T-helper 1 cell treated with Interleukin-12 subunit alpha and Interleukin-12 subunit beta and Interleukin-4 antibody, amounts not matched to agents 30 μg/mL and 1 μg/mL, for 36 hours (primary cell): ENCODE measurements around the gene SP3.

Experiments
- H3K27ac Mint-ChIP-seq: one replicate; pipeline ENCODE4 v1.8.0; 2021; ENCODE audit warnings: mild to moderate bottlenecking, mixed read lengths
- H3K27me3 Mint-ChIP-seq: one replicate; pipeline ENCODE4 v1.8.0; 2021; ENCODE audit warnings: low read depth, mixed read lengths
- H3K36me3 Mint-ChIP-seq: one replicate; pipeline ENCODE4 v1.8.0; 2021; ENCODE audit warnings: low read depth, mixed read lengths
- H3K4me1 Mint-ChIP-seq: one replicate; pipeline ENCODE4 v1.8.0; 2021; ENCODE audit warnings: low read depth, mixed read lengths
- H3K4me3 Mint-ChIP-seq: one replicate; pipeline ENCODE4 v1.8.0; 2021; ENCODE audit warnings: mild to moderate bottlenecking, moderate library complexity, mixed read lengths
- H3K9me3 Mint-ChIP-seq: one replicate; pipeline ENCODE4 v1.8.0; 2021; ENCODE audit warnings: mixed read lengths

The SP3 gene

GRCh38 chr2:173965372-173966025, at the start of gene SP3:
TSS of gene SP3 (minus strand) at chr2:173965373. CDS start at chr2:173965171, 202 bp downstream.
- Mint-ChIP-seq H3K27me3 (peaks cover 3% of the 10 kb centered on the region), H3K4me3 (peak within 1 kb of the TSS; percentile 89), H3K9me3 (no peaks in the 10 kb centered on the region), H3K27ac (peak within 1 kb of the TSS; percentile 99), H3K4me1 (peaks cover 29% of the 10 kb centered on the region), H3K36me3 (peaks cover 22% of the 10 kb centered on the region)

DNA sequence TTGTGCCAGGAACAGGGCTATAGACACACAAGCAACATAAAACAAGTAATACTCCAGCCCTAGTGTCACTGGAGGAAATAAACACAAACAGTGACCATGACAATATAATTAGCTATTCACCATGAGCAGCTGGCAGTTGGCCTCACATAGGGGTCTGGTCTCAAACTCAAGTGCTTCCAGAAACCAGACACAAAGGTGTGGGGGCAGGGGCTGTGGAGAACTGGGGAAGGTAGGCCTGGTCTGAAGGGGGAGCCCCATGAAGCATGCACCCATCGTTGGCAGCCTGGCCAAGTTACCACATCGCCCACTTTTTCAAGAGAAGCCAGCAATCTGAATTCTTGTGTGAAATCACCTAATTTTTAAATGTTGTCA, 49.5 kb upstream of the SP3 start:
- no peak overlapping the region for H3K4me3 Mint-ChIP-seq
- no peaks in the 10 kb centered on the region for H3K9me3 Mint-ChIP-seq
- no peak overlapping the region for H3K27ac Mint-ChIP-seq
- peaks cover 1% of the 10 kb centered on the region for H3K4me1 Mint-ChIP-seq
- no peaks in the 10 kb centered on the region for H3K36me3 Mint-ChIP-seq
- H3K27me3 Mint-ChIP-seq: peaks cover 32% of the 10 kb centered on the region

- Mint-ChIP-seq H3K27ac (no peak overlapping the region), H3K4me3 (no peak overlapping the region), H3K27me3 (peaks cover 32% of the 10 kb centered on the region), H3K9me3 (no peaks in the 10 kb centered on the region), H3K36me3 (no peaks in the 10 kb centered on the region), H3K4me1 (peaks cover 1% of the 10 kb centered on the region)
Measured at GRCh38 chr2:174014011-174014698, 49.0 kb upstream of the SP3 start.

- Mint-ChIP-seq H3K27ac (no peak overlapping the region), H3K4me3 (peak overlapping the region; percentile 22), H3K4me1 (no peaks in the 10 kb centered on the region)
Measured at GRCh38 chr2:174013315-174013751, 48.2 kb upstream of the SP3 start.

GRCh38 chr2:174012347-174013314, 47.5 kb upstream of the SP3 start:
- Mint-ChIP-seq H3K4me1 (no peaks in the 10 kb centered on the region), H3K4me3 (peak overlapping the region; percentile 22), H3K36me3 (no peaks in the 10 kb centered on the region), H3K9me3 (no peaks in the 10 kb centered on the region), H3K27ac (no peak overlapping the region), H3K27me3 (peaks cover 40% of the 10 kb centered on the region)

More at GRCh38 chr2:174013315-174013751, 48.2 kb upstream of the SP3 start:
- Mint-ChIP-seq H3K36me3 (no peaks in the 10 kb centered on the region), H3K9me3 (no peaks in the 10 kb centered on the region), H3K27me3 (peaks cover 36% of the 10 kb centered on the region)

- Mint-ChIP-seq H3K4me3 (no peak overlapping the region), H3K9me3 (no peaks in the 10 kb centered on the region), H3K4me1 (no peaks in the 10 kb centered on the region), H3K27ac (no peak overlapping the region), H3K36me3 (no peaks in the 10 kb centered on the region), H3K27me3 (peaks cover 40% of the 10 kb centered on the region)
Measured at GRCh38 chr2:174011796-174012195, 46.6 kb upstream of the SP3 start.

GRCh38 chr2:174011173-174011572, 46.0 kb upstream of the SP3 start:
- no peak overlapping the region for H3K4me3 Mint-ChIP-seq
- H3K9me3 Mint-ChIP-seq: no peaks in the 10 kb centered on the region
- H3K36me3 Mint-ChIP-seq: no peaks in the 10 kb centered on the region
- peaks cover 40% of the 10 kb centered on the region for H3K27me3 Mint-ChIP-seq
- H3K4me1 Mint-ChIP-seq: no peaks in the 10 kb centered on the region
- no peak overlapping the region for H3K27ac Mint-ChIP-seq

DNA sequence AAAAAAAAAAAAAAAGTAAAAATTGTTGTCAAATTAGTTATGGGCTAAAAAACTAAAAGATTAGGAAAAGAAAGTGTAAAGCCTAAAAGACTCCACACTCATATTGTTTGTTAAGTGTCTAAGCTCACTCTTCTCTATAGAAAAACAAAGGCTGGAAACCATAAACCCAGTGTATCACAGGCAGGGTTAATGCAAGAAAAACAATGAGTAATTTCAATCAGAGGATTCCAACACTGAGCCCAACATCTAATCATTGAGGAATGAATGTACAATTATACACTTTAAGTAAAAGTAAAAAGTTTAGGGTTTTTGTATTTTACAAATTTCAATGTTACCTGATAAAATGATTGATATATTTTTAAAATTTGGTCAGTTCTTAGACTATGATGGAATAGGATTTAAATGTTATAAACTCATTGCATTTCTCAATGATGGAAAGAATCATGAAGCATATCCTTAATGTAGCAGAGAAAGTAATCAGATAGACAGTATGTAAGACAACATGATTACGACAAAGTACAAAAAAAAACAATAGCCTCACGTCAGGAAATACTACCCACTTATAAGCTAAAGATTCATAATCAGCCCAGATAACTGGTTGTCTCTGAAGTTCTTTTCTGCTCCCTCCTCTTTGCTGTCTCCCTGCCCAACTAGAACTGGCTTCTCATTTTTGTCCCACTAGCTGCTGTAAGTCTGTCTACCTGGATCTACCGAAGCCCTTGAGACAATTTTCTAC, 44.5 kb upstream of the SP3 start:
- Mint-ChIP-seq H3K36me3 (no peaks in the 10 kb centered on the region), H3K4me1 (no peaks in the 10 kb centered on the region), H3K9me3 (no peaks in the 10 kb centered on the region), H3K4me3 (no peak overlapping the region), H3K27me3 (peaks cover 40% of the 10 kb centered on the region), H3K27ac (no peak overlapping the region)

GRCh38 chr2:174008720-174009119, 43.5 kb upstream of the SP3 start:
- H3K27ac Mint-ChIP-seq: no peak overlapping the region
- H3K4me1 Mint-ChIP-seq: no peaks in the 10 kb centered on the region
- peaks cover 35% of the 10 kb centered on the region for H3K27me3 Mint-ChIP-seq
- no peaks in the 10 kb centered on the region for H3K9me3 Mint-ChIP-seq
- no peak overlapping the region for H3K4me3 Mint-ChIP-seq
- H3K36me3 Mint-ChIP-seq: no peaks in the 10 kb centered on the region

DNA sequence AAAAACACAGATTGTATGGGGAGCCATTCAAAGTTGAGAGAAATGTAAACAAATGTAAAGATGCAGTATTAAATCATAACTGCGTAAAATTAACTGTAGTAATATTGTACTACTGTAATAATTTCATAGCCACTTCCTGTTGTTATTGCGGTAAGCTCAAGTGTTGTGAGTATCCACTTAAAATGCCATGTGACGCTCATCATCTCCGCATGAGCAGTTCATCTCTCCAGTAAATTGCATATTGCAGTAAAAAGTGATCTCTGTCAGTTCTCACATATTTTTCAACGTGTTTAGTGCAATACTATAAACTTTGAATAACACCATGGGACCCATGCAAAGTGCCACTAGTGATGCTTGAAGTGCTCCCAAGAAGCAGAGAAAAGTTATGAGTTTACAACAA, 41.8 kb upstream of the SP3 start:
- no peaks in the 10 kb centered on the region for H3K36me3 Mint-ChIP-seq
- no peak overlapping the region for H3K4me3 Mint-ChIP-seq
- H3K27me3 Mint-ChIP-seq: peaks cover 27% of the 10 kb centered on the region
- H3K27ac Mint-ChIP-seq: no peak overlapping the region
- H3K9me3 Mint-ChIP-seq: no peaks in the 10 kb centered on the region
- H3K4me1 Mint-ChIP-seq: no peaks in the 10 kb centered on the region

DNA sequence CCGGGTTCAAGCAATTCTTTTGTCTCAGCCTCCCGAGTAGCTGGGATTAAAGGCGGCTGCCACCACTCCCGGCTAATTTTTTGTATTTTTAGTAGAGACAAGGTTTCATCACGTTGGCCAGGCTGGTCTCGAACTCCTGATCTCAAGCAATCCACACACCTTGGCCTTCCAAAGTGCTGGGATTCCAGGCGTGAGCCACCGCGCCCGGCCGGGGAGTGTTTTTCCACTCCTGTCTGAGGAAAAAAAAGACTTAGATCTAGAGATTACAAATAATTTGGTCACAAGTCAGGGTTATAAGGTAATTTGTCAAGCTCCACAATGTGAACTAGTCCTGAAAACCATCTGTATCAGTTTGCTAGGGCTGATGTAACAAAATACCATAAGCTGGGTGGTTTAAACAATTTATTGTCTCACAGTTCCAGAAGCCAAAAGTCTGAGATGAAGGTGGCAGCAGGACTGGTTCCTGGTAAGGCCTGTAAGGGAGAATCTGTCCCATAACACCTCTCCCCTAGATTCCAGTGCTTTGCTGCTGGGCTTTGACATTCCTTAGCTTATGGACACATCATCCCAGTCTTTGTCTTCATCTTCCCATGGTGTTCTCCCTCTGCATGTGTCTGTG, 40.7 kb upstream of the SP3 start:
- Mint-ChIP-seq H3K4me3 (no peak overlapping the region), H3K27me3 (peaks cover 19% of the 10 kb centered on the region), H3K27ac (no peak overlapping the region), H3K36me3 (no peaks in the 10 kb centered on the region), H3K9me3 (no peaks in the 10 kb centered on the region), H3K4me1 (no peaks in the 10 kb centered on the region)

- peaks cover 17% of the 10 kb centered on the region for H3K27me3 Mint-ChIP-seq
- no peaks in the 10 kb centered on the region for H3K4me1 Mint-ChIP-seq
- no peaks in the 10 kb centered on the region for H3K36me3 Mint-ChIP-seq
- no peak overlapping the region for H3K4me3 Mint-ChIP-seq
- no peak overlapping the region for H3K27ac Mint-ChIP-seq
- no peaks in the 10 kb centered on the region for H3K9me3 Mint-ChIP-seq
Measured at GRCh38 chr2:174004905-174005605, 39.9 kb upstream of the SP3 start.
